B cell (primary cell): ENCODE results near the gene HOXD8. TPM values are rescaled to one million over a fixed set of nuclear protein-coding genes. Genes with fewer than 3 reads are reported as not detected.

ENCODE experiments used
- ATAC-seq: fragments of 200-7000 bp; cut with Tn5 transposase; one replicate; pipeline ENCODE4 v1.10.0; 2021; ENCODE audit warnings: low read depth, mild to moderate bottlenecking, moderate number of reproducible peaks, moderate library complexity
- CTCF ChIA-PET: fragments of 350-600 bp; sonication (Branson Sonifier 250); formaldehyde crosslinking; loops from one replicate; lab custom pipeline; 2021; ENCODE audit warnings: antibody characterized with exemption, inconsistent platforms; lab: Charles Lee
- POLR2A ChIA-PET: fragments of 350-600 bp; sonication (Branson Sonifier 250); formaldehyde crosslinking; loops from one replicate; lab custom pipeline; 2021; ENCODE audit warnings: antibody characterized with exemption; lab: Charles Lee
- DNase-seq: peaks from one replicate; pipeline ENCODE4 v3.0.0; 2013
- H2AFZ ChIP-seq: 2 replicates; pipeline ENCODE4 v1.6.1; 2012; ENCODE audit warnings: mild to moderate bottlenecking, low read depth, low read length; ENCODE audit not compliant: insufficient read depth, poor library complexity, severe bottlenecking
- H3K27ac ChIP-seq, 2 donors: 1 replicate in 1 of 2; 2 replicates in 1 of 2; pipeline ENCODE4 v1.5.1; 2012 to 2013; ENCODE audit warnings: low read length in 2 of 2, mild to moderate bottlenecking in 2 of 2, moderate library complexity in 1 of 2
- H3K27me3 ChIP-seq, 4 experiments: fragments of 200-600 bp in 1 of 4; sonication (generic) in 1 of 4; replicated peaks in 1 of 4; 1 replicate in 2 of 4; 2 replicates in 2 of 4; pipeline versions ENCODE4 v1.6.1 to v1.7.0; 2013 to 2016; ENCODE audit warnings: low read length in 3 of 4, mild to moderate bottlenecking in 2 of 4, mixed read lengths in 1 of 4, moderate library complexity in 1 of 4; ENCODE audit not compliant: insufficient read depth in 4 of 4, control insufficient read depth in 3 of 4; ENCODE audit errors: control extremely low read depth in 1 of 4
- H3K36me3 ChIP-seq, 2 experiments: replicated peaks in 1 of 2; 1 replicate in 1 of 2; 2 replicates in 1 of 2; pipeline versions ENCODE4 v1.6.1 to v1.7.1; 2013; ENCODE audit warnings: low read length in 1 of 2; ENCODE audit not compliant: insufficient read depth in 2 of 2, control insufficient read depth in 1 of 2; ENCODE audit errors: control extremely low read depth in 1 of 2, extremely low read depth in 1 of 2
- H3K4me1 ChIP-seq, 2 donors: fragments of 200-600 bp in 1 of 2; sonication (generic) in 1 of 2; 1 replicate in 1 of 2; 2 replicates in 1 of 2; pipeline versions ENCODE4 v1.5.1 to v1.6.1; 2013 to 2017; ENCODE audit warnings: low read length in 2 of 2; ENCODE audit not compliant: control insufficient read depth in 2 of 2, insufficient read depth in 2 of 2
- H3K4me2 ChIP-seq: replicated peaks from 2 replicates; pipeline ENCODE3; 2012; ENCODE audit warnings: mild to moderate bottlenecking, low read depth, low read length; ENCODE audit not compliant: poor library complexity, severe bottlenecking
- H3K4me3 ChIP-seq, 5 experiments: fragments of 200-600 bp in 1 of 5; sonication (generic) in 1 of 5; 1 replicate in 3 of 5; 2 replicates in 2 of 5; pipeline versions ENCODE4 v1.5.1 to v1.7.0; 2011 to 2016; ENCODE audit warnings: low read length in 4 of 5, mild to moderate bottlenecking in 4 of 5, low read depth in 2 of 5, control low read depth in 1 of 5, moderate library complexity in 1 of 5; ENCODE audit not compliant: insufficient read depth in 1 of 5; ENCODE audit errors: control extremely low read depth in 1 of 5, extremely low read depth in 1 of 5
- H3K79me2 ChIP-seq: fragments of 200-600 bp; sonication (generic); one replicate; pipeline ENCODE4 v1.6.0; 2016; ENCODE audit warnings: low read length; ENCODE audit not compliant: control insufficient read depth, insufficient read depth
- H3K9ac ChIP-seq: fragments of 200-600 bp; sonication (generic); 2 replicates; pipeline ENCODE4 v1.6.1; 2017; ENCODE audit warnings: mild to moderate bottlenecking, low read length, moderate library complexity
- H3K9me3 ChIP-seq, 3 donors: one replicate each; pipeline versions ENCODE4 v1.6.1 to v1.7.1; 2013; ENCODE audit warnings: low read length in 2 of 3; ENCODE audit not compliant: control insufficient read depth in 2 of 3, insufficient read depth in 1 of 3; ENCODE audit errors: control extremely low read depth in 1 of 3
- H4K20me1 ChIP-seq: 2 replicates; pipeline ENCODE4 v1.6.0; 2012; ENCODE audit warnings: mild to moderate bottlenecking, low read length; ENCODE audit not compliant: insufficient read depth, control insufficient read depth, poor library complexity, severe bottlenecking
- H3K27ac Mint-ChIP-seq: one replicate; pipeline ENCODE4 v1.8.0; 2021; ENCODE audit warnings: mixed read lengths
- H3K27me3 Mint-ChIP-seq: one replicate; pipeline ENCODE4 v1.8.0; 2021; ENCODE audit warnings: mixed read lengths
- H3K4me1 Mint-ChIP-seq: one replicate; pipeline ENCODE4 v1.8.0; 2021; ENCODE audit warnings: mixed read lengths
- H3K4me3 Mint-ChIP-seq: one replicate; pipeline ENCODE4 v1.8.0; 2021; ENCODE audit warnings: mixed read lengths
- H3K9me3 Mint-ChIP-seq: one replicate; pipeline ENCODE4 v1.8.0; 2022; ENCODE audit warnings: mixed read lengths; ENCODE audit not compliant: insufficient read depth
- EZH2 ChIP-seq: IDR thresholded peaks from 2 replicates; pipeline ENCODE4 v1.6.1; 2012; ENCODE audit warnings: borderline replicate concordance, low read depth, mild to moderate bottlenecking, moderate library complexity, low read length; ENCODE audit not compliant: insufficient read depth, poor library complexity, severe bottlenecking
- WGBS: methylation state at CpG from one replicate; pipeline ENCODE4 v1.1.5; 2013; ENCODE audit warnings: missing lambda C conversion rate; ENCODE audit not compliant: insufficient coverage; 5-methylcytosine and 5-hydroxymethylcytosine counted together
- intact Hi-C: fragments of 100-400 bp; cut with micrococcal nuclease; formaldehyde crosslinking; loops from one replicate; pipeline ENCODE4 v1.10.0; 2022
- polyA plus RNA-seq: library from polyadenylated mRNA; depleted of rRNA; stranded (reverse); fragments of >200 nt; gene quantifications from 2 replicates; pipeline ENCODE4 v1.2.3, GENCODE V29; 2012
- total RNA-seq, 2 donors: library from RNA; stranded (reverse); fragments of 120-200 nt in 1 of 2; gene quantifications; 1 replicate in 1 of 2; 2 replicates in 1 of 2; pipeline versions ENCODE4 v1.2.3 to v1.2.4, GENCODE V29; 2013 to 2022
- TF ChIP-seq, protein P1 (sequence below): fragments of 200-600 bp; IDR thresholded peaks from one replicate; pipeline ENCODE4 v1.8.0; 2022; ENCODE audit warnings: antibody characterized with exemption, mild to moderate bottlenecking

Gene HOXD8
- total and polyA plus RNA-seq, 2 donors (not counting 1 experiment from before 2014, with no cell fraction given), result not detected

DNA sequence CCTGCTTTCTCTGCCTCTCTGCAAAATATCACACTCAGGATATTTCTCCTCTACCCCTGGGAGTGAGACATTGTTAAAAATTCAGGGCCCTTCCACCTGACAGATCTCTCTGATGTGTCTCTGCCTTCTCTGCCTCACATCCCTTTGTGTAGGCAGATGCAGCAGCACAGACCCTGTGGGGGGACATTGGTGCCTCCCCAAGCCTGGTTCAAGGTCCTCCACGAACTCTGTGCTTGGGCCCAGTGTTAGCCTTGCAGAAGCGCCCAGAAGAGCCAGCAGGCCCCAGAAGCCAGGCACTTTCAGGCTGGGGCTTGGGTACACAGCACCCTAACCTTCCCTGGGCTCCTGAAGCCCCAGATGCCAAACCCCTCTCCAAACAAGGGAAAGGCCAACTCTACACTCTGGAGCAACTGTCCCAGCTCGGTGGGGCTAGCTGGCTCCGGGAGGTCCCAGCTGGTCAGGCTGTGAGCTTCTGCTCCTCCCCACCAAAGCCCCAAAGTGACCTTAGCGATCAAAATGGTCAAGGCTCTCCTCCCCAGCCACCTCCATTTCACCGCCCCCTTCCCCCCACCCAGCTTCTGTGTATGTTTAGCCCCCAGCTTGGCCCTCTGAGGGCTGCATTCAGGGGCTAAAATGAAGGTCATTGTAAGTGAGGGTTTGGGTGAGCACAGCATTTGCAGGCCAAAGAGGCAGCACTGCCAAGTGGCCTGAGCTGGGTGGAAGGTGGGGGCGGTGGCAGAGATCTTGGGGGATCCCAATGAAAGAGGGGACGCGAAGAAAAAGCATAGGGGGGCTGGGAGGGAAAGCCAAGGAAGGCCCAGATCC lies 4.3 kb upstream of the HOXD8 start:
- H3K4me3 ChIP-seq, result no peak overlapping the region
- ATAC-seq, result no peak
- H3K9me3 Mint-ChIP-seq, result no peaks in the 10 kb centered on the region
- no peak for DNase-seq
- peaks cover 18 to 43% of the 10 kb centered on the region in 2 donors for H3K4me1 ChIP-seq
- no peaks in the 10 kb centered on the region for H3K36me3 ChIP-seq
- CTCF ChIA-PET, result interaction anchor here (0.8 to 4.6 kb wide), 8 partner anchors 29 to 1346 kb away, joined by 3 to 110 read pairs (median 8); no protein-coding TSS in a partner anchor
- no peak overlapping the region for H3K4me2 ChIP-seq
- no peak overlapping the region for H3K4me3 Mint-ChIP-seq
- 28% methylated on average over 8 of the region's 9 CpGs for WGBS
- H3K79me2 ChIP-seq, result no peaks in the 10 kb centered on the region
- POLR2A ChIA-PET, result no interaction called here
- H4K20me1 ChIP-seq, result no peaks in the 10 kb centered on the region
- peaks cover 0 to 53% (median 0%) of the 10 kb centered on the region in 3 donors for H3K9me3 ChIP-seq
- H3K4me1 Mint-ChIP-seq, result peaks cover 19% of the 10 kb centered on the region
- TF ChIP-seq, protein P1, sequence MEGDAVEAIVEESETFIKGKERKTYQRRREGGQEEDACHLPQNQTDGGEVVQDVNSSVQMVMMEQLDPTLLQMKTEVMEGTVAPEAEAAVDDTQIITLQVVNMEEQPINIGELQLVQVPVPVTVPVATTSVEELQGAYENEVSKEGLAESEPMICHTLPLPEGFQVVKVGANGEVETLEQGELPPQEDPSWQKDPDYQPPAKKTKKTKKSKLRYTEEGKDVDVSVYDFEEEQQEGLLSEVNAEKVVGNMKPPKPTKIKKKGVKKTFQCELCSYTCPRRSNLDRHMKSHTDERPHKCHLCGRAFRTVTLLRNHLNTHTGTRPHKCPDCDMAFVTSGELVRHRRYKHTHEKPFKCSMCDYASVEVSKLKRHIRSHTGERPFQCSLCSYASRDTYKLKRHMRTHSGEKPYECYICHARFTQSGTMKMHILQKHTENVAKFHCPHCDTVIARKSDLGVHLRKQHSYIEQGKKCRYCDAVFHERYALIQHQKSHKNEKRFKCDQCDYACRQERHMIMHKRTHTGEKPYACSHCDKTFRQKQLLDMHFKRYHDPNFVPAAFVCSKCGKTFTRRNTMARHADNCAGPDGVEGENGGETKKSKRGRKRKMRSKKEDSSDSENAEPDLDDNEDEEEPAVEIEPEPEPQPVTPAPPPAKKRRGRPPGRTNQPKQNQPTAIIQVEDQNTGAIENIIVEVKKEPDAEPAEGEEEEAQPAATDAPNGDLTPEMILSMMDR, result no peak
- TF ChIP-seq EZH2, result no peak
- peaks cover 0 to 89% (median 67%) of the 10 kb centered on the region in 4 experiments for H3K27me3 ChIP-seq
- no peak overlapping the region for H3K27ac ChIP-seq
- no peak overlapping the region for H3K27ac Mint-ChIP-seq
- H2AFZ ChIP-seq, result no peak overlapping the region
- no peak overlapping the region for H3K9ac ChIP-seq
- peaks cover 69% of the 10 kb centered on the region for H3K27me3 Mint-ChIP-seq
- intact Hi-C loops, result loop anchor here (5.0 kb wide), 1 partner anchor 1037 kb away; no protein-coding TSS in a partner anchor

DNA sequence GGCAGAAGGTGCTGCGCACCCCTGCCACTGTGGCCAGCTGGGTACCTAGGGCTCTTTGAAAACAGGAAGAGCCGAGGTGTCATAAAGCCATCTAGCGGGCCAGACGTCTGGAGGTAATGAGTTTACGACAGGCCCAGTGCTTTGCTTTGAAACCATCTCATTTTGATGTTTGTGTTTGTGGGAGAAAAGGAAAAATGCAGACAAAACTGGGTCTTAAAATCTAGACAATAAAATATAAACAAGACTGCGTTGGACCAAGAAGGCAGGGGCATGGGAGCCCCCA lies 3.8 kb upstream of the HOXD8 start:
- CTCF ChIA-PET, result interaction anchor here (0.8 to 4.6 kb wide), 10 partner anchors 13 to 1345 kb away, joined by 3 to 110 read pairs (median 8); no protein-coding TSS in a partner anchor
- H3K27me3 ChIP-seq, result peaks cover 0 to 86% (median 64%) of the 10 kb centered on the region in 4 experiments

More for the DNA sequence above, 3.8 kb upstream of the HOXD8 start:
- Histone ChIP-seq H4K20me1 (no peaks in the 10 kb centered on the region), H3K9me3 (peaks cover 0 to 50% (median 0%) of the 10 kb centered on the region in 3 donors), H3K36me3 (no peaks in the 10 kb centered on the region), H3K9ac (no peak overlapping the region), H3K79me2 (no peaks in the 10 kb centered on the region), H3K27ac (no peak overlapping the region), H2AFZ (no peak overlapping the region), H3K4me3 (no peak overlapping the region), H3K4me2 (no peak overlapping the region), H3K4me1 (peaks cover 21 to 48% of the 10 kb centered on the region in 2 donors)
- DNase-seq, result no peak
- no peak overlapping the region for H3K4me3 Mint-ChIP-seq
- H3K27me3 Mint-ChIP-seq, result peaks cover 64% of the 10 kb centered on the region
- no peaks in the 10 kb centered on the region for H3K9me3 Mint-ChIP-seq
- no peak overlapping the region for H3K27ac Mint-ChIP-seq
- intact Hi-C loops, result loop anchor here (1.0 to 5.0 kb wide), 2 partner anchors 429 to 1037 kb away; no protein-coding TSS in a partner anchor
- 18% methylated on average over 4 of the region's 6 CpGs for WGBS
- no peak for TF ChIP-seq EZH2
- TF ChIP-seq, protein P1, result no peak
- no peak for ATAC-seq
- peaks cover 21% of the 10 kb centered on the region for H3K4me1 Mint-ChIP-seq
- POLR2A ChIA-PET, result no interaction called here
